GM12878 (cell line): ENCODE measurements around the gene KIAA0825. TPM values are rescaled to one million over a fixed set of nuclear protein-coding genes. Genes with fewer than 3 reads are reported as not detected.

Experiments
- ATAC-seq: fragments of 200-7000 bp; cut with Tn5 transposase; 3 replicates; pipeline ENCODE4 v1.9.1; 2020; ENCODE audit warnings: mild to moderate bottlenecking, moderate library complexity
- BruUV-seq: library from RNA; stranded (reverse); fragments of 400-500 nt; replicated peaks from 2 replicates; lab custom pipeline; 2021; lab: Mats Ljungman, UMichigan
- CTCF ChIA-PET: fragments of 300-600 bp; sonication (Branson Sonifier 250); formaldehyde crosslinking; extraction: SDS; loops from one replicate; lab custom pipeline; 2021; ENCODE audit warnings: inconsistent platforms; lab: Yijun Ruan, JAX
- POLR2A ChIA-PET: fragments of 350-600 bp; formaldehyde crosslinking; extraction: SDS; loops from one replicate; lab custom pipeline; 2021; ENCODE audit warnings: inconsistent platforms; lab: Charles Lee
- RAD21 ChIA-PET: fragments of 300-600 bp; sonication (Branson Sonifier 250); formaldehyde crosslinking; loops from one replicate; lab custom pipeline; 2023; ENCODE audit warnings: antibody characterized with exemption; ENCODE audit not compliant: unreplicated experiment; lab: Charles Lee
- SMC1A ChIA-PET: fragments of 300-600 bp; sonication (Branson Sonifier 250); formaldehyde crosslinking; loops from one replicate; lab custom pipeline; 2023; ENCODE audit not compliant: unreplicated experiment, uncharacterized antibody; lab: Charles Lee
- DNase-seq: peaks from one replicate; pipeline ENCODE4 v3.0.0-alpha.2; 2011; ENCODE audit warnings: low read depth, low spot score
- FAIRE-seq: peaks from 3 replicates; lab custom pipeline; 2011; peaks lifted over from hg19 to GRCh38; lab: Jason Lieb, UNC
- H2AFZ ChIP-seq: 2 replicates; pipeline ENCODE4 v1.6.0; 2011; ENCODE audit warnings: low read depth, low read length, control low read depth; ENCODE audit not compliant: control insufficient read depth
- H3K27ac ChIP-seq: 2 replicates; pipeline ENCODE4 v1.5.1; 2011; ENCODE audit warnings: control low read depth; ENCODE audit not compliant: control insufficient read depth, insufficient read depth
- H3K27me3 ChIP-seq, 2 experiments: replicated peaks in 1 of 2; 2 replicates each; pipeline versions ENCODE4 v1.6.0 to v1.6.1; 2011; ENCODE audit warnings: low read length in 1 of 2; ENCODE audit not compliant: control insufficient read depth in 2 of 2, insufficient read depth in 2 of 2
- H3K36me3 ChIP-seq, 2 experiments: 2 replicates each; pipeline ENCODE4 v1.5.1; 2011; ENCODE audit warnings: low read length in 1 of 2; ENCODE audit not compliant: control insufficient read depth in 2 of 2, insufficient read depth in 2 of 2
- H3K4me1 ChIP-seq: 2 replicates; pipeline ENCODE4 v1.6.1; 2011; ENCODE audit warnings: mild to moderate bottlenecking, low read length, moderate library complexity, mixed read lengths; ENCODE audit not compliant: control insufficient read depth, insufficient read depth
- H3K4me2 ChIP-seq: 2 replicates; pipeline ENCODE4 v1.6.0; 2011; ENCODE audit warnings: control low read depth; ENCODE audit not compliant: control insufficient read depth, insufficient read depth
- H3K4me3 ChIP-seq: fragments of 200-600 bp; sonication (generic); 2 replicates; pipeline ENCODE4 v1.5.1; 2016
- H3K79me2 ChIP-seq: 2 replicates; pipeline ENCODE4 v1.6.0; 2011; ENCODE audit warnings: low read length; ENCODE audit not compliant: control insufficient read depth, insufficient read depth
- H3K9ac ChIP-seq: 2 replicates; pipeline ENCODE4 v1.8.0; 2011; ENCODE audit warnings: low read length, control low read depth, mixed read lengths; ENCODE audit not compliant: control insufficient read depth, insufficient read depth
- H3K9me3 ChIP-seq: replicated peaks from 3 replicates; pipeline ENCODE4 v1.5.1; 2011; ENCODE audit warnings: mild to moderate bottlenecking, low read length; ENCODE audit not compliant: control insufficient read depth, insufficient read depth
- H4K20me1 ChIP-seq: 2 replicates; pipeline ENCODE4 v1.6.0; 2011; ENCODE audit not compliant: control insufficient read depth, insufficient read depth
- DPF2 ChIP-seq: fragments of 450-650 bp; IDR thresholded peaks from 2 replicates; pipeline ENCODE4 v1.6.1; 2017; ENCODE audit warnings: mild to moderate bottlenecking
- E2F8 ChIP-seq: fragments of 450-650 bp; IDR thresholded peaks from 2 replicates; pipeline ENCODE4 v1.6.1; 2018; ENCODE audit warnings: mild to moderate bottlenecking, low read depth, moderate library complexity; ENCODE audit not compliant: partially characterized antibody
- IKZF1 ChIP-seq: fragments of 450-650 bp; conservative IDR thresholded peaks from 2 replicates; pipeline ENCODE4 v1.6.1; 2017; ENCODE audit warnings: antibody characterized with exemption, mild to moderate bottlenecking
- MTA2 ChIP-seq: fragments of 450-650 bp; IDR thresholded peaks from 2 replicates; pipeline ENCODE4 v1.6.1; 2016; ENCODE audit warnings: low read depth, mild to moderate bottlenecking, moderate library complexity
- MYB ChIP-seq: fragments of 150-350 bp; IDR thresholded peaks from 2 replicates; pipeline ENCODE4 v1.6.1; 2014; ENCODE audit warnings: mild to moderate bottlenecking, low read depth, low read length, borderline replicate concordance
- PML ChIP-seq: IDR thresholded peaks from 2 replicates; pipeline ENCODE4 v1.6.1; 2012; ENCODE audit warnings: low read length, inconsistent platforms
- POU2F2 ChIP-seq: IDR thresholded peaks from 3 replicates; pipeline ENCODE4 v1.6.1; 2011; ENCODE audit warnings: low read depth, mild to moderate bottlenecking, low read length, borderline replicate concordance
- RUNX3 ChIP-seq: IDR thresholded peaks from 2 replicates; pipeline ENCODE4 v1.6.1; 2012; ENCODE audit warnings: low read length, inconsistent platforms
- SMAD5 ChIP-seq: IDR thresholded peaks from 2 replicates; pipeline ENCODE4 v1.6.1; 2016; ENCODE audit warnings: antibody characterized with exemption, low read depth
- TCF12 ChIP-seq: IDR thresholded peaks from 2 replicates; pipeline ENCODE4 v1.6.1; 2011; ENCODE audit warnings: low read depth, mild to moderate bottlenecking, low read length
- ZNF687 ChIP-seq: fragments of 450-650 bp; IDR thresholded peaks from 2 replicates; pipeline ENCODE4 v1.6.1; 2017; ENCODE audit warnings: mild to moderate bottlenecking, moderate library complexity
- WGBS: methylation state at CpG from one replicate; pipeline ENCODE4 v1.1.6; 2016; ENCODE audit warnings: low lambda C conversion rate; ENCODE audit not compliant: insufficient replicate concordance, insufficient coverage; ENCODE audit errors: missing lambda C conversion rate; 5-methylcytosine and 5-hydroxymethylcytosine counted together
- in situ Hi-C: fragments of 300-500 bp; cut with MboI; formaldehyde crosslinking; loops from 9 replicates; pipeline ENCODE4 v1.14.3; 2018; ENCODE audit warnings: mixed read lengths
- intact Hi-C: fragments of 100-400 bp; cut with micrococcal nuclease; formaldehyde crosslinking; loops from one replicate; pipeline ENCODE4 v1.14.2; 2022; ENCODE audit not compliant: unreplicated experiment
- polyA plus RNA-seq, 11 experiments: library from polyadenylated mRNA; depleted of rRNA in 4 of 11; unstranded in 6 of 11; stranded (reverse) in 5 of 11; fragments of >200 nt; fragmentation: Nextera tagmentation in 4 of 11; fragmentation: Illumina TruSeq in 1 of 11; extraction: Ambion mirVana in 4 of 11; extraction: Trizol in 1 of 11; gene quantifications; 1 replicate in 1 of 11; 2 replicates in 10 of 11; pipeline versions ENCODE4 v1.2.1 to v1.2.3, GENCODE V29; 2011 to 2016; ENCODE audit warnings: inconsistent platforms in 2 of 11, missing spikeins in 2 of 11, low read depth in 1 of 11
- total RNA-seq, 4 experiments: library from RNA; depleted of rRNA in 3 of 4; stranded (reverse); fragments of >200 nt in 3 of 4; fragmentation: Illumina TruSeq in 1 of 4; extraction: Trizol in 1 of 4; gene quantifications; 2 replicates each; pipeline versions ENCODE4 v1.2.1 to v1.2.3, GENCODE V29; 2013 to 2021

The KIAA0825 gene
- total and polyA plus RNA-seq, 10 of the 15 experiments (the other 5 are each of a cell fraction or from before 2014, with no cell fraction given): 0.55 to 1.9 (median 1.5) TPM

- 49% methylated on average over 7 of the region's 7 CpGs for WGBS
- intact Hi-C loops: no loop called here
- DNase-seq: no peak
- no peaks in the 10 kb centered on the region for H4K20me1 ChIP-seq
- H3K4me3 ChIP-seq: no peak overlapping the region
- no peak overlapping the region for H3K9ac ChIP-seq
- H3K36me3 ChIP-seq: no peaks in the 10 kb centered on the region
- ATAC-seq: no peak
- H3K79me2 ChIP-seq: no peaks in the 10 kb centered on the region
- ChIA-PET SMC1A (no interaction called here), POLR2A (no interaction called here), RAD21 (no interaction called here), CTCF (no interaction called here)
- H2AFZ ChIP-seq: no peak overlapping the region
- H3K27ac ChIP-seq: no peak overlapping the region
- TF ChIP-seq TCF12 (no peak), POU2F2 (no peak)
- no peaks in the 10 kb centered on the region for H3K4me1 ChIP-seq
- H3K9me3 ChIP-seq: no peaks in the 10 kb centered on the region
- FAIRE-seq: no peak
- in situ Hi-C loops: no loop called here
- BruUV-seq: no TSS peak
- H3K27me3 ChIP-seq: no peaks in the 10 kb centered on the region
- no peak overlapping the region for H3K4me2 ChIP-seq
These were observed 314.3 kb downstream of the KIAA0825 start for GRCh38 chr5:94304146-94304545.

- H3K4me1 ChIP-seq: no peaks in the 10 kb centered on the region
- intact Hi-C loops: no loop called here
- ATAC-seq: no peak
- no peak overlapping the region for H3K4me2 ChIP-seq
- H2AFZ ChIP-seq: no peak overlapping the region
- RAD21 ChIA-PET: no interaction called here
- no peaks in the 10 kb centered on the region for H3K79me2 ChIP-seq
- CTCF ChIA-PET: no interaction called here
- WGBS: 22% methylated on average over 4 of the region's 4 CpGs
- H4K20me1 ChIP-seq: no peaks in the 10 kb centered on the region
- H3K9me3 ChIP-seq: no peaks in the 10 kb centered on the region
- POLR2A ChIA-PET: no interaction called here
- no peak overlapping the region for H3K9ac ChIP-seq
- in situ Hi-C loops: no loop called here
- no peak overlapping the region for H3K4me3 ChIP-seq
- FAIRE-seq: no peak
- H3K27ac ChIP-seq: no peak overlapping the region
- H3K27me3 ChIP-seq: no peaks in the 10 kb centered on the region
- DNase-seq: no peak
- no TSS peak for BruUV-seq
- SMC1A ChIA-PET: no interaction called here
- H3K36me3 ChIP-seq: no peaks in the 10 kb centered on the region
- TF ChIP-seq E2F8: no peak
- TF ChIP-seq ZNF687: no peak
- TF ChIP-seq SMAD5: no peak
- TF ChIP-seq IKZF1: no peak
- no peak for TF ChIP-seq PML
- no peak for TF ChIP-seq RUNX3
- TF ChIP-seq MYB: no peak
- no peak for TF ChIP-seq DPF2
- TF ChIP-seq MTA2: no peak
These were observed 329.5 kb downstream of the KIAA0825 start for GRCh38 chr5:94288937-94289336.
